Activated CD8-positive, alpha-beta memory T cell treated with anti-CD3 and anti-CD28 coated beads, Interleukin-2, amount 50 U/mL, for 4 hours (primary cell): ENCODE results near the gene TMEM191C.
A peak's percentile ranks its signal among the peaks of the same experiment; 100 is the strongest.
"Not testable (repeated sequence)": the region's sequence is repeated elsewhere in the genome, so short reads cannot be mapped to it uniquely, and the experiment has no call there.

ENCODE experiments used
- DNase-seq: peaks from one replicate; pipeline ENCODE4 v3.0.0-alpha.2; 2020

Gene TMEM191C

DNA sequence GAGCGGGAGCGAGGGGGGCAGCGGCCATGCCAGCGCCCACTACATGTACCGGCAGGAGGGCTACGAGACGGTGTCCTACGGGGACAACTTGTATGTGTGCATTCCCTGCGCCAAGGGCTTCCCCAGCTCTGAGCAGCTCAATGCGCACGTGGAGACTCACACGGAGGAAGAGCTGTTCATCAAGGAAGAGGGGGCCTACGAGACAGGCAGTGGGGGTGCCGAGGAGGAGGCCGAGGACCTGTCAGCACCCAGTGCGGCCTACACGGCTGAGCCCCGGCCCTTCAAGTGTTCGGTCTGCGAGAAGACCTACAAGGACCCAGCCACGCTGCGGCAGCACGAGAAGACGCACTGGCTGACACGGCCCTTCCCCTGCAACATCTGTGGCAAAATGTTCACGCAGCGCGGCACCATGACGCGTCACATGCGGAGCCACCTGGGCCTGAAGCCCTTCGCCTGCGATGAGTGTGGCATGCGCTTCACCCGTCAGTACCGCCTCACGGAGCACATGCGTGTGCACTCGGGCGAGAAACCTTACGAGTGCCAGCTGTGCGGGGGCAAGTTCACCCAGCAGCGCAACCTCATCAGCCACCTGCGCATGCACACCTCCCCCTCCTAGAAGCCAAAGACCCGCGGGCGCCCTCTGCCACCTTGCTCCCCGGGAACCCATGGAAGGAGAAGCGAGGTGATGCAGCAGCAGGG, 20.9 kb upstream of the TMEM191C start:
- DNase-seq = peak; percentile 13

DNA sequence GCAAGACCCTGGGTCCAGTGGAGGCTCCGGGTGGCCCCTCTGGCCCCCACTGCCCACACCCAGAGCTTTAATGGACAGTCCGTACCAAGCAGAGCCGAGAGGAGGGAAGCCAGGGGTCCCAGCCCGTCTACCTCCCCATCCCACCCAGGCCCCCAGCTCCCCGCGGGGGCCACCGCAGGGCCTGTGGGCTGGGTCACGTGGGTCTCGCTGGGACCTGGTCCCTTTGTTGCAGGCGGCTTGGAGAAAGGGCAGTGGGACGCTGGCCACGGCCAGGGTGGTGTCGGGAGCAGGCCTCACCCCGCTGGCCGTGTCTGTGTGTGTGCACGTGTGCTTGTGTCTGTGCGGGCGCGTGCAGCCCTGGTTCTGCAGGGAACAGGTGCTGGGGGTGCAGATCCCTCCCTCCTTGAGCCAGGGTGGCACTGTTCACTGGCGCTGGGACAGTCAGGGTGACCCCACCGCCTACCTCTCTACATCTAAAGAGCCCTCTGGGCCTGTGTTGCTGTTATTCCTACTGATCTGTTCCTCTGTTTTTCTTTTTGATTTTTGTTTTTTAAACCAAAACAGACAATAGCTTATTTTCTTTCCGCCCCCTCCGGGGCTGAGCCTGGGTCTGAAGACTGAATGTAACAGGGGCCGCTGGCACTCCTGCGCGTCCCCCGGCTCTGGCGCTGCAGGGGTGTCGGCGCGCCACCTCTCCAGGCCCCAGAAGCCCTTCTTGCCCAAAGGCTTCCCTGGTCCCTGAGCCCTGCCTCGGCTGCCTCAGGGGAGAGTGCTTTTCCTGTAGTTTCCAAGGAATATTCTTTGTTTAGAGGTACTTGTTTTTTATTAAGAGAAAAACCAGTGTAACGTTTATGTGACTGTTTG, 20.1 kb upstream of the TMEM191C start:
- DNase-seq = peak; percentile 11

DNA sequence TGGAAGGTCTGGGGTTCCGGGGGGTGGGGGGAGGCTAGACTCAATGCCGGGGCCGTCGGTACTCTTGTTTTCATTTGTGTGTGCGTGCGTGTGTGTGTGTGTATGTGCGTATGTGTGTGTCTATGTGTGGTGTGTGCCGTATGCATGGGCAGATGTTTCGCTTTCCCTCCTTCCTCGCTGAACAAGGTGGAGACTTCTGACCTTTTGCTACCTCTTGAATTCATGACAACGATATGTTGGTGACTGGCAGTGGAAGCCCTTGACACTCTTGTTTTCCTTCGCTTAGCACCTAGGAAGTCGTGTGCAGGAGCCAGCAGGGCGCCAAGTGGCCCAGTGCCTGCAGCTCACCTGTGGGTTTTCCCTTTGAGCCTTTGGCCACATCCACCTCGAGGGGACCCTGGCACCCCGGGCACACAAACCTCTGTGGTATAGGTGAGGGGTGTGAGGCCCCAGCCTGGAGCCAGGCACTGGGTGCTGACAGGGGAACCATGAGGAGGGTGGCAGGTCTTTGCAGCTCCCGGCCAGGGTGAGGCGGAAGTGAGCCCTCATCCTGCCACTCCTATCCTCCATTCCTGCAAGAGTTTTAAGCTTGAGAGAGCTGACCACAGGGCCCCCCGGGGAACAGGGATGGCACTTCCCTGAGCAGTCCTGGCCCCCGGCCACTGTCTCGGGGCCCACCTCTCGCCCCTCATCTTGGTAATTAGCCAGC, 19.3 kb upstream of the TMEM191C start:
- peak; percentile 8 for DNase-seq

DNA sequence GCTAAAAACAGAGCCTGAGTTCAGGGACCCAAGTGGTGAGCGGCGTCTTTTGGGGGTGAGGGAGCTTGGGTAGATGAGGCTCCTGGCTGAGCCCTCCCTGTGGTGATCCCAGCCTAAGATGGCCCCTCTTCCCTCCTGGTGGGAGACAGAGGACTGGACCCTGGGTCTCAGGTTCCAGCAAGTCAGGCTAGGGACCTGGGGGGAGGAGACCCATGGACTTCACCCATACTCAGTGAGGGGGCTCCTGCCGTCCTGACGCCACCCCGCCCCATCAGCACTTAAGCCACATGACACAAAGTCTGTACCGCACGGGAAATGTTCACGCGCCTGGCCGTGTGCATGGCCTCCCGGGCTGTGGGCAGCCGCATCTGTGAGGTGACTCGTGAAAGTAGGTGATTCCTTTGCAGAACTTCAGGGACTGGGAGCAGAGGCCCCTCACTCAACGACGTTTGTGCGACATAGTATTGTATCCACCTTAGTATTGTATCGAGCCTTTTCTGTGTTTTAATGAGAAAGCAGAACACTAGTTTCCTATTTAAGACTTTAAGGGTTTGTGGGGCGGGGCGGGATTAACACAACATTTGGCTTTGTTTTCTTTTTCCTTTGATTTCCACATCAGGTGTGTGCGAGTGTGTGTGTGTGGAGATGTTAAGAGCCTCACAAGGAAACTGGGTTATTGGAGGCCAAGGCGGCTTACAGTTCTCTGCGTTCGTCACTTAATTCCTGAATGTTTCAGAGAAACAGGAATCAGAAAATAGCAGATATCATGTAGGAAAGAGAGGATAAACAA, 18.4 kb upstream of the TMEM191C start:
- DNase-seq = peak; percentile 6

DNA sequence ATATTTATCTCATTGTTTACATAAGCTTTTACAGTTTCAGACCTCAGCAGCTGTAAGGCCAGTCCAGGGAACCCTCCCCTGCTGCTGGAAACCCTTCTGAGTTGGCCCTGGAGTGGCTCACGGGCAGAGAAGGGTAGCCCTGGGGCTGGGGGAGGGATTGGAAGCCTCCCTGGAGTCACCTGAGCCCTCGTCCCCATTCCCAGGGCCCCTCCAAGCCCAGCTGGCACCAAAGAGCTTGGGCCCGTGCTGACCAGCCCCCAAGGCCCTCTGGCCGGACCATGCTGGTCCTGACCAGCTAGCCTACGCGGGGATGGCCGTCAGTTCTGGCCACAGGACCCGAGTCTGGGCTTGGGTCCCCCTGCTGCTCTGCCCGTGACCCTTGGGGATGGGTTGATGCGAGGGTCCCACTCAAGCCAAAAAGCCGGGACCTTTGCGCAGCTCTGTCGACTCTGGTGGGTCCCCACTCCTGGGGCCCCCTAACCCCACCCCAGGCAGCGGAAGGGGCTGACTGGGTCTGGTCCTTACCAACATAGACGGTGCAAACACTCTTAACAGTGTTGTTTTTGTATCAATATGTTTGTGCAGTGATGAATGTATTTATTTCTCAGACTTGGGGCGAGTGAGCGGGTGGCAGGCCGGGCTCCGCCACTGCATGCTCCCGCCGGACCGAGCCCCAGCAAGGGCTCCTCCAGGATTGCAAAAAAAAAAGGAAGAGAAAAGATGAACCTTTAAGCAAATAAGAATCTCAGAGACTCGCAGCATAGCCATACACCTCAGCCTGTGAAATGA, 17.5 kb upstream of the TMEM191C start:
- DNase-seq = peak; percentile 13

DNA sequence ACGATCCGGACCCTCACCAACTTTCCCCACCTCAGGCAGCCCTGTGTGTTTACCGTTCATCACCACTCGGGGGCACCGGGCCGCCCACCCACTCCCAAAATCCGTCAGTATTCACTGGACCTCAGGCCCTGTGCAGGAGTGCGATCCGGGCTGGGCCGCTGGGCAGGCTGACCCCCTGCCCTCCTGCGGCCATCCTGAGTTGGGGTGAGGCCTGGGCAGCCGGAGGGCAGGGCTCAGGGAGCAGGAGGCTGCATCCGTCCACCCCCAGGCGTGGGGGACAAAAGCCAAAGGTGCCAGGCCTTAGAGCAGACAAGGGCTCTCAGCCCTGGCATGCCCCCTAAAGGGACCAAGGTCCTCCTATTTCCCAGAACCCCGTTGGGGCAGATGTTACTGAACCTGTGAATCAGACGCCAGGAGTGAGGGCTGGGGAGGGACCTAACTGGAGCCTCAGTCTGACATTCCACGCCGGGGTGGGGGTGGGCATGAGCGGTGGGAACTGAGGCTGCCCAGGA, 16.8 kb upstream of the TMEM191C start:
- peak; percentile 5 for DNase-seq

DNA sequence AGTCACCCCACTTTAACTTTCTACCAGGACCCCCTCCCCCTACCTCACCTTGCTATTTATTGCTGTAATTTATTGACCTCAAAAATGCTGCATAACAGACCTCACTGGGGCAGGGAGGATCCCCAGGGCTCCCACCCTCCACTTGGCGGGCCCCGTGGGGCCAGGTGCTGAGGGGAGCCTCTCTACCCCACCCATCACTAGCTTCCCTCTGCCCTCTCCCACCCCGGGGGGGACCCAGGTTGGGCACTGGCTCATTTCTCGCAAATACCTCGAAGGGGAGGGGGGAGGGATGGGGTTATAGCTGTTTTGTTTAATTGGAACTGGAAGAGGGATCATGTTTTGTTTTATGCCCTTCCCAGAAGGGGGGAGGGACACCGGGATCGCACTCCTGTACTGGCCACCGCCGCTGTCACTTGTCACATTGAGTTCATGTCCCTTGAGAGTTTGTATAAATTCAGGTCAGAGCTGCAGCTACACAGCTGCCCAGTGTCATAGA, 16.3 kb upstream of the TMEM191C start:
- peak; percentile 9 for DNase-seq

DNA sequence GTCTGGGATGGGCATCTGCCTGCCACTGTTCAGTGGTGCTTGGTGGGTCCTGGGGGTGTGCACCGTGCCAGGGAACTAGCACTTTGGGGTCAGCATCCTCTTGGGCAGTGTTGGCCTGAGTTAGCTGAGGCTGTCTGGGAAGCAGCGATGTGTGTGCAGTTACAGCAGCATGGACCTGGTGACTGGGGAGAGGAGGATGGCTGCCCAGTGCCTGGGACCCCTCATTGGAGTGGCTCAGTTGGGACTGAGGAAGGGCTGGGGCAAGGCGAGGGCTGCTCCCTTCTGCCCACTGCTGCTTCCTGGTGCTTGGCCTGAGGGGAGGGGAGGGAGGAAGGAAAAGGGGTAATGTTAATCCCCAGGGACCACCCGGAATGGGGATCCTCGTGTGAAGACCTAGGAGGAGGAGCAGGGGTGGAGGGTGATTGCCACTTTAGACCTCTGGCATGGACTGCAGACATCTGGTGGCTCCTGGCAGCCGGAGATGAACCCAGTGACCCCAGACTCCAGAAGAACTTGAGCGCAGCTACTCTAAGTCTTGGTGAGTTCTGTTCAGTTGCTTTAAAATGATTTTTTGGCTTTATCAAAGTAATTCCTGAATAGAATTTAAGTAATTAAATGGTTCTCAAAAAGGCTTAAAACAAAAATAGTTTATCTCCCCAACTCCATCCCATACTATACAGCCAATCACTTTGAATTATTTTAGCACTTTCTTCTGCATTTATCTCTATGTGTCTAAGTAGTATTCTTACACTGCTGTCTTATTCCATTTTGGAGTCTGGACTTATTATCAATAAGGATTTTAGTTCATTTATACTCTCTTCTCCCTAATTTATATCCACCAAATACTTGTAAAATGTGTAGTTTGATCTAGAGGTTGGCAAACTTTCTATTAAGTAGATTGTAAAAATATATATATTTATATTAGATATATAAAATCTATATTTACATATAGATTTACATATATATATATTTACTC, 15.4 kb upstream of the TMEM191C start:
- DNase-seq = peak; percentile 6

DNA sequence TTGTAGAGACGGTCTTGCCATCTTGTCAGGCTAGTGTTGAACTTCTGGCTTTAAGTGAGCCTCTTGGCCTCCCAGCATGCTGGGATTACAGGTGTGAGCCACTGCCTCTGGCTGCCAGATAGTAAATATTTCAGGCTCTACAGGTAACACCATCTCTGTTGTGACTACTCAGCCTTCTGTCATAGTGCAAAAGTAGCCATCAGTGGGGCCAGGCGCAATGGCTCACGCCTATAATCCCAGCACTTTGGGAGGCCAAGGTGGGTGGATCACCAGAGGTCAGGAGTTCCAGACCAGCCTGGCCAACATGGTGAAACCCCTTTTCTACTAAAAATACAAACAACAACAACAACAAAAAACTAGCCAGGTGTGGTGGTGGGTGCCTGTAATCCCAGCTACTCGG, 14.5 kb upstream of the TMEM191C start:
- peak; percentile 1 for DNase-seq

DNA sequence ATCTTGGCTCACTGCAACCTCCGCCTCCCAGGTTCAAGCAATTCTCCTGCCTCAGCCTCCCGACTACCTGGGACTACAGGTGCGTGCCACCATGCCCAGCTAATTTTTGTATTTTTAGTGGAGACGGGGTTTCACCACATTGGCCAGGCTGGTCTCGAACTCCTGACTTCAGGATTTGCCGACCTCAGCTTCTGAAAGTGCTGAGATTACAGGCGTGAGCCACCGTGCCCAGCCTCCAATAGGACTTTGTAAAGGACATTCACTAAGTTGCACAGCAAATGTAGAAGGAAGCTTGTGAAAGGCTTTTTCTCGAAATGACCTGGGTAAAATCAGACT, 12.2 kb upstream of the TMEM191C start:
- not testable (repeated sequence) for DNase-seq

DNA sequence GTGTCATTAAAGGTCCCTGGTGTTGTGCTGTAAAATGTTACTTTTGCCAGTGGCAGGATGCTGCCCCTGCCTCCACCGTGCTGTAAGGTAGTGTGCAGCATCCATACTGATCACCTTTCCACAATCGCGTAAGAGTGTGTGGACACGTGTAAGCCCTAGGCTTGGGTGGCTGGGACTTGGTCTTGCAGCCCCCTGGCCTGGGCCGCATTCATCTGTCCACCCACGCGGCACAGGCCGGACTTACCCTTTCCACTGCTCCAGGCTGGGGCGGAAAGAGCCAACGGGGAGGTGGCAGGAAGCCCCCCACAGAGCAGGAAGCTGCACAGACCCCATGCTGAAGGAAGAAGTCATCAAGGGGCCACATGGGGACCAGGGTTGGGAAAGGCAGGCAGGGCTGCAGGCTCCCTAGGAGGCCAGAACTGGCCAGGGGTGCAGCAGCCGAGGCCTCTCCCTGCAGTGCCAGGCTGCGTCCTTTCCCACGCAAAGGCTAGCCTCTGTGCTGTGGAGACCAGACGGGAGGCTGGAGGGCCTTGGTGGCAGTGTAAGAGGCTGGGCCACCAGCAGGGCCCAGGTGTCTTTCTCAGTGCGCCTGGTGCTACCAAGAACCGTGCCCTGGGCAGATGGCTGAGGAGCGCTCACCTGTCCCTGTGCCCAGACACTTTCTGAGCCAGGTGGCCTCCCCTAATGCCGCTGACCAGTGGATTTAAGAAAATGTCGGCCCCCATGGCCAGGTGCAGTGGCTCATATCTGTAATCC, 11.7 kb upstream of the TMEM191C start:
- peak; percentile 8 for DNase-seq

DNA sequence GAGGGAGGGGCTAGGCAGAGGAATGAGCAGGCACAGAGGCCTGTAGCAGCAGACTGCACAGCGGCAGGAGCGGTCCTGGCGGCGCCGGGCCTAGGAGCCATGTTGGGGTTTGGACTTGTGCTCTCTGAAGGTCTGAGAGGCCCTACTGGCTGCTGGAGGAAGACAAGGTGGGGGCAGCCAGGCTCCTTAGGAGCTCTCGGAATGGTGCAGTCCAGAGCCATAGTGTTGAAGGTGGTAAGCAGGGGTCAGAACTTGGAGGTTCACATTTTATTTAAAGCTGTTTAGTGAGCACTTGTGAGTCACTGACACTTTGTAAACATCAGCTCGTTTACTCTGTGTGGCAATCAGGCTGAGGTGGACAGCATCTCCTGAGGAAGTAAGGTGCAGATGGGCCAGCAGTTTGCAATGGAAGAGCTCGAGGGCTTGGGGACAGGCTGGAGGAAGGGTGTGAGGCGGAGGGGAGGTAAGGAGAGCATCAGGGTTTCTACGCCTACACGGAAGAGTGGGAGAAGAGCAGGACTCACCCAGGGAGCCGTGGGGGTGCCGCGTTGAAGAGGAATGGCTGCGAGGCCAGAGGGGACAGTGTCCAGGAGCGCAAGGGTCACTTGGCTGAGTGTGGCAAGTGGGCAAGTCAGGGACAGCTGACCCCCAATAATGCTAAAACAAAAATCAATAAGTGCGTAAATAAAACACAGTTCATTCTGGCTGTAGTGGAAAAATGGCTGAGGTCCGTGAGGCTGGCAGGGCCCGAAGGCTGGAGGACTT, 10.0 kb upstream of the TMEM191C start:
- DNase-seq = no peak

DNA sequence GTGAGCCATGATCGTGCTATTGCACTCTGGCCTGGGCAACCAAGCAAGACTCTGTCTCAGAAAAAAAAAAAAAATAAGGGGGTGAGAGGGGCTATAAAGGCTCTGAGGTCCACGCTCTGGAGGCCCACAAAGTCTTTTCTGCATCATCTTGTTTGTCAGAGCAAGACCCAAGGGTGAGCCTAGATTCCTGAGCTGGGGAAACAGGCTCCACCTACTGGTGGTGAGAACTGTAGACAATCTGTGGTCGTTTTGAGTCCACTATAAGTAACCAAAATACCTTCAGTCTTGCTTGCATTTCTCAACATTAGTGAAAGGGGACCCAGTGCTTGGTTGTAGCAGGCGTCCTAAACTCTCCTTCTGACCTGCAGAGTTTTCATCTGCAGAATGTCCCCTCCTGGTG, 4.5 kb upstream of the TMEM191C start:
- DNase-seq = not testable (repeated sequence)

DNA sequence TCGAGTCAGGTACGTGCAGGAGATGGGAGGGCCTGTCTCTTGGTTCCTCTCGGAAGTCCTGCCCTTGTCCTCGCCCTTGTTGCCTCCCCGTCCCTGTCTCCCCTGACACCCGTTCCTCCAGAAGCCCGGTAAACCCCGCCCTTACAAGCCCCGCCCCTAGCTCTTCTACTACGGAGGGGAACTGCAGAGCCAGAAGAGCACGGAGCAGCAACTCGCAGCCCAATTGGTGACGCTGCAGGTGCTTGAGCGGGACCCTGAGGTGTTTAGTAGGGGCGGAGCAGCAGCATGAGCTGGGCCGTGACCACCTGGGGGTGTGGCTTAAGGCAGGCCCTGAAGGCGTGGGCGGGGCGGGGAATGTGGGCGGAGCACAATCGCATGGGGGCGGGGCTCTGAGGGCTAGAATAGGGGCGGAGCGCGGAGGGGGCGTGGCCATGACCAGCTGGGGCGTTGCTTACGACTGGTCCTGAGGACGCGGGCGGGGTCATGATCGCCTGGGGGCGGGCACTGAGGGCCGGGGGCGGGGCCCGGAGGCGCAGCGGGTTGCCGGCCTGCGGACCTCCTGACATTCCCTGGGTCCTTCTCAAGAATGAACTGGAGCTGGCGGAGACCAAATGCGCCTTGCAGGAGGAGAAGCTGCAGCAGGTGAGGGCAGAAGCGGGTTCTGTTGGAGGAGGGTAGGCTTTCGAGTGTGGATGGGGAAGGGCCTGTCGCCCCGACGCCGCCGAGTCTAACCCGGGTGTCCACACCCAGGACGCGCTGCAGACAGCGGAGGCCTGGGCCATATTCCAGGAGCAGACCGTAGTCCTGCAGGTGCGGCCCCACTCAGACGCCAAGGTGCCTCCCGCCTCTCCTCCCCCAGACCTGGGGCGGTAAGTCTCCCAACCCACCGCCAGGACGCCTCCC, 1.3 kb downstream of the TMEM191C start:
- peak; percentile 89 for DNase-seq

DNA sequence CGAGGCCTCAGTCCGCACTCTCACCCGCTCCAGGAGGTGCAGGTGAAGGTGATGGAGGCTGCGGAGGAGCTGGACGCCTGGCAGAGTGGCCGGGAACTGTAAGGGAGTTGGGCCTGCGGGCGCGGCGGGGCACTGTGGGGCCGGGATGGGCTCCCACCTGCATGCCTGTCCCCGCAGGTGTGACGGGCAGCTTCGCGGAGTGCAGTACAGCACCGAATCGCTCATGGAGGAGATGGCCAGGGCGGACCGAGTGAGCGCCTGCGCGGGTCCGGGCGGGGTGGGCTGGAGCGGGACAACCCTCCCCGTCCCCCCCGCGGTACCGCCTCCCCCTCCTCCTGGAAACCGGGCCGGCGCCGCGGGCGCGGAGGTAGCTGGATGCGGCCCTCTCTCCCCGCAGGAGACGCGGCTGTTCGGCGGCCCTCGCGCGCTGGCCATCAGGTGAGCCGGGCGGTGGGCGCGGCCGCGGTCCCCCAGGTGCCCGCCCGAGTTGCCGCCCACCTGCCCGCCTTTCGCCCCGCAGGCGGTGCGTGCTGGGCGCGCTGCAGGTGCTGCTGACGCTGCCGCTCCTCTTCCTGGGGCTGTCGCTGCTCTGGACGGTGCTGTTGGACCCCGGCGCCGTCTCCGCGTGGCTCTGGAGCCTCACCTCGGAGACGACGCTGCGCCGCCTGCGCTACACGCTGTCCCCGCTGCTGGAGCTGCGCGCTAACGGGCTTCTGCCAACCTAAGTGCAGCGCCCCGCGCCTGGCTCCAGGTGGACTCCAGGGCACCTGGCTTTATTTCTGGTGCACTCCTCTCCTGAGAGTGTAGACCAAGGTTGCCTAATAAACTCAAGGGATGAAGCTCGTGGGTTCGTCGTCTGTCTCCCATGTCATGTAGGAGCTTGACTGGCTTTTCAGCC, 2.2 kb downstream of the TMEM191C start:
- DNase-seq = not testable (repeated sequence)

DNA sequence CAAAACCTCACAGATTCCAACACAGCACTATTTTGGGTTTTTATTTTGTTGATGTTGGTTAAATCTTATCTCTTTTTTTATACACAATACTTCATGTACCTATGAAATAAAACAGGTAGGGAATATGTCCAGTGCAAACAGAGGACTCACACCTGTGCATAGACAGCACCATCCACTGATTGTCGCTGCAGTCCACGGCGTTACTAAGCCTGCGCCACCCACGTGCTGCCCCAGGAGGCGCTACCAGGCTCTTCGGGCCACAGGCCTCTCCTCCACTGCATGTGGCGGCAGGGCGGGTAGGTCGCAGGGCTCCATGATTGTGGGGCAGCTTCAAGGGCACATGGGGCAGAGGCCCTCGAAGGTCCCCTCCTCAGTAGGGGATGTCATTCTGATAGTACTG, 5.8 kb downstream of the TMEM191C start:
- not testable (repeated sequence) for DNase-seq

DNA sequence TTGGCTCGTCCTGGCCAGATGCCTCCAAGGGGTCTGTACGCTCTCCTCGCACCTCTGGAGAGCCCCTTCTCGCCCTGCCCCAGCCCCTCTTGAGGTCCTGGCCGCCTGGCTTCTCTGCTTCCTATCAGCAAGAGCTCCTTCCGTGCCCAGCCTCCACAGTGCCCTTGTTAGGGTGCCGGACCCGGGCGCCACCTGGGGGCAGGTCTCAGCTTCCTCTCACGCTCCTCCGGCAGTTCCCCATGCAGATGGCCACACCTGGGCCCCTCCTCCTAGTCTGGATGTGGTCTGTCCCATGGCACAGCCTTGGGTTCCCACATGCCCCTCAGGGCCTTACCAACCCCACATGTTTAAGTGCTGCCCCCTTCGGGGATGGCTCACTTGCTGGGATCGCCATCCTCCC, 6.5 kb downstream of the TMEM191C start:
- not testable (repeated sequence) for DNase-seq
